A673 (cell line): ENCODE data around the gene MPI.

Experiments
- CTCF ChIP-seq: fragments of 300-800, 200-600 bp; sonication (generic); conservative IDR thresholded peaks from 2 replicates; pipeline ENCODE4 v1.5.1; 2017; ENCODE audit warnings: low read depth, mild to moderate bottlenecking, antibody characterized with exemption, low read length, moderate library complexity, mixed read lengths
- EZH2 ChIP-seq: fragments of 200-600 bp; sonication (generic); IDR thresholded peaks from 2 replicates; pipeline ENCODE4 v1.6.1; 2017; ENCODE audit warnings: borderline replicate concordance, low read depth, mild to moderate bottlenecking, mixed read lengths, antibody characterized with exemption, low read length; ENCODE audit not compliant: poor library complexity, severe bottlenecking

DNA sequence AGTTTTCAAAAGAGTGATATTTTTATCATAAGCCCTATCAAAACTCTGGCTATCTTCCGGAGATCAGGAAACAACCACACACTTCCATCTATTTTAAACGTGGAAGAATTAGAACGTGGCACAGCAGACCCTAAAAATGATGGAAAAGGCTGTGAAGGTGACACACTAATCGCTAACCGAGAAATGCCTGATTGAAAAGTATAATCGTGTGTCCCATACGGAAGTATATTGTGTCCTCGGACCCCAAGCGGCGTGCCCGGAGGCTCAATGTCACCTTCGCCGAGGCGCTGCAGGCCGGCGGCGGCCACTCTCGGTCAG is 47.4 kb downstream of the MPI start:
- TF ChIP-seq EZH2 = no peak
- no peak for TF ChIP-seq CTCF
